Airway epithelial cell (primary cell): ENCODE data around the gene FALEC. TPM values are rescaled to one million over a fixed set of nuclear protein-coding genes. Genes with fewer than 3 reads are reported as not detected.

ENCODE experiments used
- total RNA-seq: library from RNA; depleted of rRNA; stranded (reverse); fragments of >200 nt; gene quantifications from 2 replicates; pipeline ENCODE4 v1.2.3, GENCODE V29; 2015

The FALEC gene
- 0.63 TPM in 1 of 2 replicates, not detected in the other for total RNA-seq

DNA sequence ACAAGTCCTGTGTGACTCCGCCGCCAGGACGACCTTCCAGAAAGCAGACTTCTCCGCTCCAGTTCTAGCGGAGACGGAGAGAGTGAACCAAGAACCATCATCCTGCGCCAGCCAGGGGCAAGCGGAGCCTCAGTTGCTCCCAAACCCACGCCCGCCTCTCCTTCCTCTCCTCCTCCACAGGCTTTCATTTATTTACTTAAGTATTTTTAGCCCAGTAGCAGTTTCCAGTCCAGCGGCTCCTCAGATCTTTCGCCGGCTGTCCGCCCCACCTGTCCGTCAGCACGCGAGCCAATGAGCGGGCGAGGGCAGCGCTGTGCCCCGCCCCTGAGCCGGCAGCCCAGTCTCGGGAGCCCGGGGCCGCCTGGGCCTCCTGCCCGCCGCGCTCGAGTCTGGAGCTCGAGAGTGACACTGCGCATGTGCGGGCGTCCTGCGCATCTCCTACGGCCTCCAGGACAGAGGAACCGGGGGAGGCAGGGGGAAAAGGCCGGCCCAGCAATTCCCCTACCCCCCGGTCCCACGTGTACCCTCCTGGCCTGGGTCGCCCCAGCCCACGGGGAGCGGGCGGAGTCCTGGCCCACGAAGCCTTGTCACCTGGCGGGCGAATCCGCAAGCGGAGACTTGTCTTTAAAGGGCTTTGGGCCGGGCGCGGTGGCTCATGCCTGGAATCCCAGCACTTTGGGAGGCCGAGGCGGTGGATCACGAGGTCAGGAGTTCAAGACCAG, at the start of gene FALEC:
Gene FALEC (plus strand): TSS at position 425 of the 722 bp plus-strand sequence.

DNA sequence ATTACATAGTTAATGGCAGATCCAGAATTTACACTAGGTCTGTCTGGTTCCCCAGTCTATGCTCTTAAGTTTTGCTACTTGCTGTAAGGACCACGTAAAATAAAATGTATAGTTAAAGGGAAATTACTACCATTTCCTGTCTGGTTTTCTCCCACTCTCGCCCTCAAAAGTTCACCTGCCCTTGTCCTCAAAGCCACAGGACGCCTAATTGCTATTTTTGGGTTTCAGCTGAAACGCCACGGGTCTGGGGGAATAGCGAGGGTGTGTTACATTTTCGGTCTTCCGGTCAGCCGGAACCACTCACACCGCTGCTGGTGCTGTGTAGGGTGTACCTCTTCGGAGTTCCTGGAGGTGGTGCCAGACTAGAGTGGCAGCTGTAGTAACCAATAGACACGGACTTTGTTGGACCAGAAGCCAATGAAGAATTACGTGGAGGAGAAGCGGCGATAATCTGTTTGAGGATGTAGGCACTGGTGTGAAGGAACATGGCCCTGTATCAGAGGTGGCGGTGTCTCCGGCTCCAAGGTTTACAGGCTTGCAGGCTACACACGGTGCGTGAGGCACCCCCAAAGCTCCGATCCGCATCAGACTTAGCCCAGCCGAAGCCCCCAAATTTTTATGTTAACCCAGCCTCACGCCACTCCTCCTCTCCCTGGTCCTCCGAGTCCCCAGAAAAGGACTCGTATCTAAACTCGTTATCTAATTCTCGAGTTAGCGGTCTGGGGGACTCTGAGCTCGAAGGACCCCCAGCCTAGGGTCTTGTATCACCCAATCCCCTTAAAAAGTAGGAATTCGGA, 28.4 kb upstream of the FALEC start, which contains the start of gene TARS2:
Gene TARS2 (plus strand): TSS at position 454 of the 797 bp plus-strand sequence. CDS start 32 bp downstream, at position 486.

GRCh38 chr1:150507912-150508864, 7.4 kb upstream of the FALEC start, which contains the start of gene ECM1:
Gene ECM1 (plus strand): TSS chr1:150508109. CDS start chr1:150508210, 101 bp downstream.

GRCh38 chr1:150548632-150549495, 33.3 kb downstream of the FALEC start, which contains the start of gene ADAMTSL4:
Gene ADAMTSL4 (plus strand): TSS chr1:150549408. CDS start chr1:150552289, 2,881 bp downstream.

DNA sequence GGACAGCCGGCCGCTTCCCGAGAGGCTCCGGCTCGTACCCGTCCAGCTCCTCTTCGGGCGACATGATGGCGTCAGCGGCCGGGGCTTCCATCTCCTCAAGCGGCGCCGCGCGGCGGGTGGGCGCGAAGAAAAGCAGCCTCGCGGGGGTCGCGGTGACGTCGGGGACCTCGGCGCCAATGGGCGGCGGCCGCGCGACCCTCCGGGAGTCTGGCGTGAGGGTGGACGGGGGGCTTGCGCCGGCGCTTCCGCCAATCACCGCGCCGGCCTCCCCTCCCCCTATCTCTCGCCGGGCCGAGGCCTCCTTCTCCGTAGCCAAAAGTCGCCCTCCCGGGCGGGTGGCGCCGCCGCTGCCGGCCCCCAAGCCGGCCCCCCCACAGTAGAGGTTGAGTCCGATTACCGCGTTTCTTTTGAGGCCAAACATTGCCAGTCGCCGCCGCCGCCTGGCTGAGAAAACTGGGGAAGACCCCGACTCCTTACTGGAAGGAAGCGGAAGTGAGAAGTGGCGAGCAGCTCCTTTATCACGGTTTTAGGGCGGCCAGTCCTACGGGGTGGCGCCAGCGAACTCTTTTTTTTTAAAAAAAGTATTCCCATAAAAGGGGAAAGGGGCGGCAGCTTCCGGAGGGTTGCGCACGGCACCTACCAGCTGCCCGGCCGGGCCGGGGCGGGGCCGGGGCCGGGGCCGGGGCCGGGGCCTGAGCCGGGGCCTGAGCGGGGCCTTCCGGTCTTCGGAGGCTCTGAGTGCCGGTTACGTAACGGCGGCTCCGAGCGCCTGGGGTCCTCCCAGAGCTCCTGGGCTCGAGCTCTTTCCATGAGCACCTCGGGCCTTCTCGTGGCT, 63.8 kb downstream of the FALEC start, which contains the start of gene MCL1:
Gene MCL1 (minus strand): TSS at position 501 of the 835 bp plus-strand sequence. CDS start 80 bp downstream, at position 421.

Other genes with a start within 250 kb of the FALEC start
- gene APH1A, start 246.7 kb upstream of the FALEC start, total RNA-seq: 117 and 122 TPM in 2 replicates
- gene C1orf54, start 243.0 kb upstream of the FALEC start, total RNA-seq: 0.78 and 3.4 TPM in 2 replicates
- gene CIART, start 233.2 kb upstream of the FALEC start, total RNA-seq: 4.1 and 6.1 TPM in 2 replicates
- 55.6 and 57.3 TPM in 2 replicates for gene MRPS21, start 221.9 kb upstream of the FALEC start, total RNA-seq
- 21.1 and 23.9 TPM in 2 replicates for gene PRPF3, start 194.2 kb upstream of the FALEC start, total RNA-seq
- 7.4 and 9.6 TPM in 2 replicates for gene RPRD2, start 151.6 kb upstream of the FALEC start, total RNA-seq
- 18.7 and 26.7 TPM in 2 replicates for gene TARS2, start 28.3 kb upstream of the FALEC start, total RNA-seq
- gene ECM1, start 7.6 kb upstream of the FALEC start, total RNA-seq: 19.6 and 28.6 TPM in 2 replicates
- 14.4 and 21.1 TPM in 2 replicates for gene ADAMTSL4, start 33.7 kb downstream of the FALEC start, total RNA-seq
- gene MCL1, start 63.9 kb downstream of the FALEC start, total RNA-seq: 257 and 258 TPM in 2 replicates
- 157 and 349 TPM in 2 replicates for gene ENSA, start 113.9 kb downstream of the FALEC start, total RNA-seq
- 16.4 and 22.5 TPM in 2 replicates for gene GOLPH3L, start 181.4 kb downstream of the FALEC start, total RNA-seq
- gene HORMAD1, start 205.1 kb downstream of the FALEC start, total RNA-seq: not detected in 2 replicates